Measurements from ENCODE around the gene PROX1.

DNA sequence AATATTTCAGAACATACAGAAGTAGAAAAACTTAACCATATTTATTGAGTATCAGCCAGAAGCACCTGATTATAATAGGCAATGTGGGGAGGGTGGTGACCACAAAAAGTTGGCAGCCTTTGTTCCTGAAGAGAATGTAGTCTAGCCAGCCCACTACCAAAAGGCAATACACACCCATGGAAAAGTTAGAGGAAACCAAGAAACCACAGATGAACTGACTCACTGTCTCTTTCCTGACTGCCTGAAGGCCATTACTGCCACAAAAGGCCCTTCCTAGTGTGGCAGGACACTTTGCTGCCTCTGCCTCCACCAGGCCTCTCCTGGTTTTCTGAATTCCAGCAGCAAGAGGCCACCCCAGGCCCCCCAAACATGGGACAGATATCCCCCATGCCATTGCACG, 14.6 kb upstream of the PROX1 start:
- TF ChIP-seq, protein P1, sequence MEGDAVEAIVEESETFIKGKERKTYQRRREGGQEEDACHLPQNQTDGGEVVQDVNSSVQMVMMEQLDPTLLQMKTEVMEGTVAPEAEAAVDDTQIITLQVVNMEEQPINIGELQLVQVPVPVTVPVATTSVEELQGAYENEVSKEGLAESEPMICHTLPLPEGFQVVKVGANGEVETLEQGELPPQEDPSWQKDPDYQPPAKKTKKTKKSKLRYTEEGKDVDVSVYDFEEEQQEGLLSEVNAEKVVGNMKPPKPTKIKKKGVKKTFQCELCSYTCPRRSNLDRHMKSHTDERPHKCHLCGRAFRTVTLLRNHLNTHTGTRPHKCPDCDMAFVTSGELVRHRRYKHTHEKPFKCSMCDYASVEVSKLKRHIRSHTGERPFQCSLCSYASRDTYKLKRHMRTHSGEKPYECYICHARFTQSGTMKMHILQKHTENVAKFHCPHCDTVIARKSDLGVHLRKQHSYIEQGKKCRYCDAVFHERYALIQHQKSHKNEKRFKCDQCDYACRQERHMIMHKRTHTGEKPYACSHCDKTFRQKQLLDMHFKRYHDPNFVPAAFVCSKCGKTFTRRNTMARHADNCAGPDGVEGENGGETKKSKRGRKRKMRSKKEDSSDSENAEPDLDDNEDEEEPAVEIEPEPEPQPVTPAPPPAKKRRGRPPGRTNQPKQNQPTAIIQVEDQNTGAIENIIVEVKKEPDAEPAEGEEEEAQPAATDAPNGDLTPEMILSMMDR (IDR thresholded peaks at IDR 0.05) = no peak
- no peak for TF ChIP-seq POLR2A (IDR thresholded peaks at IDR 0.05)
